GM13976 (cell line): ENCODE results near the gene F12.

Experiments
- DNase-seq: peaks from one replicate; pipeline ENCODE4 v3.0.0; 2012; ENCODE audit warnings: low spot score
- CTCF ChIP-seq: IDR thresholded peaks from 2 replicates; pipeline ENCODE4 v1.5.1; 2012; ENCODE audit warnings: borderline replicate concordance, mild to moderate bottlenecking; ENCODE audit not compliant: insufficient read depth; ENCODE audit errors: extremely low read depth, missing control alignments, control extremely low read depth
- in situ Hi-C: fragments of 300-500 bp; cut with MboI; formaldehyde crosslinking; loops from one replicate; pipeline ENCODE4 v1.12.0; 2022; ENCODE audit warnings: low sequenced_read_pairs, mixed read lengths, inconsistent platforms; ENCODE audit not compliant: unreplicated experiment

The F12 gene

GRCh38 chr5:177372910-177373309, 36.5 kb downstream of the F12 start:
- in situ Hi-C loops, result no loop called here
- no peak for TF ChIP-seq CTCF
- DNase-seq, result no peak

GRCh38 chr5:177372034-177372896, 37.1 kb downstream of the F12 start:
- no peak for TF ChIP-seq CTCF
- DNase-seq, result no peak
- in situ Hi-C loops, result no loop called here

- no peak for DNase-seq
- TF ChIP-seq CTCF, result no peak
- in situ Hi-C loops, result no loop called here
Observed at GRCh38 chr5:177371120-177372033, 38.0 kb downstream of the F12 start.

GRCh38 chr5:177370488-177371119, 38.8 kb downstream of the F12 start:
- in situ Hi-C loops, result no loop called here
- peak; percentile 17 for TF ChIP-seq CTCF
- peak; percentile 81 for DNase-seq

- DNase-seq, result no peak
- TF ChIP-seq CTCF, result no peak
- in situ Hi-C loops, result no loop called here
Observed at GRCh38 chr5:177369645-177370440, 39.5 kb downstream of the F12 start.

- in situ Hi-C loops, result no loop called here
- peak; percentile 68 for DNase-seq
- TF ChIP-seq CTCF, result peak; percentile 65
Observed at GRCh38 chr5:177368869-177369644, 40.3 kb downstream of the F12 start.
